Erythroblast (primary cell): ENCODE measurements around the gene PLBD2.

Source experiments
- GATA1 ChIP-seq: IDR thresholded peaks from 2 replicates; pipeline ENCODE4 v1.6.1; 2011; ENCODE audit warnings: low read depth, mild to moderate bottlenecking, control low read depth, low read length, moderate library complexity
- POLR2A ChIP-seq: IDR thresholded peaks from 2 replicates; pipeline ENCODE4 v1.6.1; 2011; ENCODE audit warnings: mild to moderate bottlenecking, low read length

- TF ChIP-seq POLR2A, result no peak
- TF ChIP-seq GATA1, result no peak
These were observed 45.3 kb downstream of the PLBD2 start, which contains the start of gene SDS for GRCh38 chr12:113403435-113404415.
